CD4-positive, alpha-beta T cell treated with Interleukin-6 for 4 hours (primary cell): ENCODE data around the gene CDRT15.
"Not testable (repeated sequence)": the region's sequence is repeated elsewhere in the genome, so short reads cannot be mapped to it uniquely, and the experiment has no call there.

Experiments used
- DNase-seq: peaks from one replicate; pipeline ENCODE4 v3.0.0-alpha.2; 2020; ENCODE audit warnings: mixed read lengths

Gene CDRT15

DNA sequence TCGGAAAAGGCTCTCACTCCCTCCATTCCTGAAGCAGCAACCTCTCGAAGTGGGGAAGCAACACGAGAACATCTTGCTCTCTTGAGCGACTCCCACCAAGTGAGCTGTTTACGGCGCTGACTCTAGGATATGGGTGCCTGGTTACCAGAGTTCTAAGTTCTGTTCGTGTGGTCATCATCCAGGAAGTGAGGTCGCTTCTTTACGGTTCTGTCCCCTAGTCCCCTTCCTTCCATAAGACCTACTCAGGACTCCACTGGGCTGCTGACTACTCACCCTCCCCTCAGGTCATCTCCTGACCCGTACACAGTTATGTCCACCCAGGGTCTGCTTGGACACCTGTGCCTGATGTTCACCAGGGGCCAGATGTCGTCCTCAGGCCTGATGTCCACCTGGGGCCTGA is at the start of gene CDRT15:
CDRT15 (minus strand) TSS at position 101 of the 400 bp plus-strand sequence; CDS start at position 72, 29 bp downstream.
- DNase-seq, result not testable (repeated sequence)

DNA sequence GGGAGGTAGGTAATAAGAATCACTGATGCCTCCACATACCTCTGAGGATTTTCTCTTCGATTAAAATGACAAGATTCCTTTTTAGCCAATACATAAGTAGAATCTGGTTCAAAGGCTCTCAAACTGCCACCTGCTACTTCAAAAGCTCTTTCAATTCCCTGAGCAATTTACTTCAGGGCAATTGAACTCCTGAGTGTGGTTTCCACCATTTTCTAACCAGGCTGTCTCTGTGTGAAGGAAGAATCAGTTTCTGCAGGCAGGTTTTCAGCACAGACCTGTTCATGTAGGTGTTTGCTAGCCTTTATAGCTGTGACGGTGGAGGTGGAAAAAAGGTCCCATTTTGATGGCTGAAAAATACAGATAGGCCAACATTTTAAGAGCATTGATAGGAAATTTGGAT is 46.1 kb upstream of the CDRT15 start:
- DNase-seq, result no peak

- DNase-seq, result no peak
Measured at GRCh38 chr17:14281530-14281929, 44.9 kb upstream of the CDRT15 start.

- DNase-seq, result no peak
Measured at GRCh38 chr17:14276535-14277250, 40.0 kb upstream of the CDRT15 start.

DNA sequence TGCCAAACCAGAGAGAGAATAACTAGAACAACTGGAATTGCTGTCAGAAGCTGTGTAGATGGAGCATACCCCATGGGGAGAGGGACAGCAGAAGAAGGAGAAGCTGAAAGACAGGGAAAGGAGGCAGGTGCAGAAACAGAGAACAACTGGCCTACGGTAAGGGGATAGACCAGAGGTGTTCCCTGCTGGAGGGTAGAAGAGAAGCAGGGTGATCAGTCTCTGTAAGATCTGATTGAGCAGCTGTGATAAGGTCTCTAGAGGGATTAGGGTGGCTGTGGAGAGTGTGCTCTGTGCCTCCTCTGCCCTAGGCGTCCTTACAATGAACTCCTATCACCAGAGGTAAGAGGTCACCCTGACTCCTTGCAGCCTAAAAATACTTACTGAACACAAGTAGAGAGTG is 33.8 kb upstream of the CDRT15 start:
- DNase-seq, result no peak

DNA sequence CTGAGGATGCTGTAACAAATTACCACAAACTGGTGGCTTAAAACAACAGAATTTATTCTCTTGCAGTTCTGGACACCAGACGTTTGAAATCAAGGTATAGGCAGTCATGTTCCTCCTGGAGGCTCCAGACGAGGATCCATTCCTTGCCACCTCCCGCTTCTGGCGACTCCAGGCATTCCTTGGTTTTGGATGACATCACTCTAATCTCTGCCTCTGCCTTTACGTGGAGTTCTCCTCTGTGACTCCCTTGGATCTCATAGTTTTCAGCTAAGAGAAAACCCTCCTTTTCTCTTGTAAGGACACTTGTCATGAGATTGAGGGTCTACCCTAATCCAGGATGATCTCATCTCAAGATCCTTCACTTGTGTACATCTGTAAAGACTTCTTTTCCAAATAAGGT is 32.8 kb upstream of the CDRT15 start:
- no peak for DNase-seq

DNA sequence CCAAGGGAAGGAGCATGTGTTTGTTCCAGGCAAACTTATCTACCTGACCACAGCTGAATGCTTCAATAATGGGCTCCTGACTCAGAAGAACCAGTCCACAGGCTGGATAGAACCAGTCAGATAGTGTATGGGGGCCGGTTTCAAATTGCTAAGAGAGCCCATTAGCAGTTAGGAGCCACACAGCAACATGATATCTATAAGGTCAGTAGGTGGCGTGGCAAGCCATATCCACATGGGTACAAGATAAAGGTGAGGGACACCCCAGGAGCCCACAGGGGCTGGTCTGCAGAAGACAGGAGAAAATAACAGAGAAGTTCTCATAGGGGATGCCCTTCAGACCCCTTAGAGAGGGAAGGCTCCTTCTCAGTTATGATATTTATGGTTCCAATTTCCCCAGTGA is 31.6 kb upstream of the CDRT15 start:
- peak; percentile 28 for DNase-seq

DNA sequence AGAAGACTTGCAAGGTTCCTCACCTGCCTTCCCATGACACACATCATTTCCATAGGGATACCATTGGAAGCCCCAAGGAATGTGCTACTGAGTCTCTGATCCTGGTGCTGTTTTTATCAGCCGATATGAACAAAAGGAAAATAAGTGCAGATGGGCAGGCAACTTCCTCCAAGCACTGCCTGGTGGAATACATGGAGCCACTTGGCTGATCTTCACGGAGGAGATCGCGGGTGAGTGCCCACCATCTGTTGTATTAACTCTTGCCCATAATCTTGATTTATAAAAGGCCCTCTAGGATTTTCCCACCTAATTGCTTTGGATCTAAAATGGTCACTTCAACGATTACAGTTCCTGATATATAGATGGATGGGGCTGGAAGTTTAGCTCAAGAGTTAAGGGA is 24.7 kb upstream of the CDRT15 start:
- no peak for DNase-seq

- DNase-seq, result no peak
Measured at GRCh38 chr17:14245629-14246028, 9.0 kb upstream of the CDRT15 start.

DNA sequence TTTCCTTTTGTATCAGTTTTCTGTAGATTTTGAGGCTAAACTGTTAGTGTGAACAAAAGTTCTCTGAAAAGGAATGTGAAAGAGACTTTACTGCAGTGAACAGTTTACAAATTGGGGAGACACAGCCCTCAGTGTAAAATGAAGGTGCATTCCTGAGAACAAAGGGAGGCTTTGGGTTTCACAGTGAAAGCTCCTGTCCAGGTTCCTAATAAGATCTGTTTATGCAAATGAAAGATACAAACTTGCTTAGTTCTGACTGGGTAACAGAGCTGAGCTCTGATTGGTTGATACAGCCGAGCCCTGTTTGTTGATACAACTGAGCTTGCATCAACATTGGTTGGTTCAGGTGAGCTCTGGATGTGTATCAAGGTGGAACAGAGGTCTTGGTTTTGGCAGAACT is 8.3 kb upstream of the CDRT15 start:
- DNase-seq, result no peak

DNA sequence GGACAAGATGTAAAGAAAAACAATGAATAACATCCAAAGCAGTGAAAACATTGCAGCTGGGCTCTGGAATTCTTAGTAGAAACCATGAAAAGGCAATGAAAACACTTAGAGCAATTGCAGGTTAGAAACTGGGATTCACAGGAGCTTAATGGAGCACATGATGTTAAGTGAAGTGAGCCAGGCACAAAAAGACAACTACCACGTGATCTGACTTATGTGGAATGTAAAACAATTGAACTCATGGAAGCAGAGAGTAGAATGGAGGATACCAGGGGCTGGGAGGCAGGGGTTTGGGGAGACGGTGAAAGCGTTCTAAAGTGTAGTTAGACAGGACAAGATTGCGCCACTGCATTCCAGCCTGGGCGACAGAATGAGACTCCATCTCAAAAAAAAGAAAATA is 2.6 kb upstream of the CDRT15 start:
- not testable (repeated sequence) for DNase-seq

GRCh38 chr17:14236032-14236431 is 630 bp downstream of the CDRT15 start:
- DNase-seq, result not testable (repeated sequence)

- not testable (repeated sequence) for DNase-seq
Measured at GRCh38 chr17:14235047-14235446, 1.6 kb downstream of the CDRT15 start.

DNA sequence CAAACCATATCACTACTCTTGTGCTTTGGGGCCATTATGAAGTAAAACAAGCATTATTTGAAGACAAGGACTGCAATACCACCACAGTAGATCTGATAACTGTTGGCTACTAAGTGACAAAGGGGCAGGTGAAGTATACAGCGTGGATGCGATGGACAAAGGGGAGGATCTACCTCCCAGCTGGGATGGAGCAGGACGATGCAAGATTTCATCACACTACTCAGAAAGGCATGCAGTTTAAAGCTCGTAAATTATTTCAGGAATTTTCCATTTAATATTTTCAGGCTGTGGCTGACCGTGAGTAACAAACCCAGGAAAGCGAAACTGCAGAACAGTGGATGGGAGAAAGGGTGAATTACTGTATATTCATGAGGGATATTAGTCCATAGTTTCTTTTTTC is 5.5 kb downstream of the CDRT15 start:
- DNase-seq, result not testable (repeated sequence)

GRCh38 chr17:14228903-14229302 is 7.8 kb downstream of the CDRT15 start:
- DNase-seq, result no peak

DNA sequence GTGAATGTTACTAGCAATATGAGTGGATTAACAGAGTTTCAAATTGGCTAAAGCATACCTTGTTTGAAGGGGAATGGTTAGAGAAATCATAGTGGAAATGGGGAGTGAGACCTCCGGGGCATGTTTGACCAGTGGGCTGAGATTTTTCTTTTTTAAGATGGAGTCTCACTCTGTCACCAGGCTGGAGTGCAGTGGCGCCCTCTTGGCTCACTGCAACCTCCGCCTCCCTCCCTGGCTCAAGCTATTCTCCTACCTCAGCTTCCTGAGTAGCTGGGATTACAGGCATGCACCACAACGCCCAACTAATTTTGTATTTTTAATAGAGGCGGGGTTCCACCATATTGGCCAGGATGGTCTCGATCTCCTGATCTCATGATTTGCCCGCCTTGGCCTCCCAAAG is 9.6 kb downstream of the CDRT15 start:
- DNase-seq, result no peak

DNA sequence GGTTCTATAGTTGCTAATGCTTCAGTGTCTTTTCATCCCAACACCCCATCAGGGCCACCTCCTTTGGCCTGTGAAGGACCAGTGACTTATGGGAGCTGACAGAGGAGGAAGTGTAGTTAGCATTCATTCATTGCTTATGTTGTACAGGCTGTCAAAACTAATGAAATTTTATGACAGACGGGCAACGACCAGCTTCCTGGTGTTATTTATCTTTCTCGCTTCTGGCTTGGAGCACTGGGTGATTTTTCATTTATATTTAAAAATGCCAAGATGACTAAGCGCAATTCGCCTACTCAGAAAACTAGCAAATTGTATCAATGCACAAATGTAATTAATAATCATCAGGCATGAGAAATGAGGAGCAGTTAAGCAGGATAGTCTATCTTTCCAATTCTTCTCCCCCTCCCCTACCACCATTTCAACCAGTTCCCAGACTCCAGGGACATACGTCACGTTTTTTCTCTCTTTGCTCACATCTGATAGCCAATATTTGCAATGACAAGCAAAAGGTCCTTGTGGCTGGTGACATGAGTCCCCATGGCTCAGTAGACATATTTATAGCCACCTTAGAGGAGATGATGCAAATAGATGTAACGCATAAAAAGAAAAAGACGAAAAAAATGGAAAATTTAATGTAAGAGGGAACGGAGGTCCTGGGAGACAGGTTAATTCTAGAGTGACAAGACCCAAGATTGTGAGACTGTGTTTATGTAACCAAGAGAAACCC is 11.2 kb downstream of the CDRT15 start:
- no peak for DNase-seq

GRCh38 chr17:14222611-14223010 is 14.1 kb downstream of the CDRT15 start:
- DNase-seq, result no peak

GRCh38 chr17:14214271-14214670 is 22.4 kb downstream of the CDRT15 start:
- DNase-seq, result no peak

GRCh38 chr17:14212401-14212800 is 24.3 kb downstream of the CDRT15 start:
- no peak for DNase-seq

DNA sequence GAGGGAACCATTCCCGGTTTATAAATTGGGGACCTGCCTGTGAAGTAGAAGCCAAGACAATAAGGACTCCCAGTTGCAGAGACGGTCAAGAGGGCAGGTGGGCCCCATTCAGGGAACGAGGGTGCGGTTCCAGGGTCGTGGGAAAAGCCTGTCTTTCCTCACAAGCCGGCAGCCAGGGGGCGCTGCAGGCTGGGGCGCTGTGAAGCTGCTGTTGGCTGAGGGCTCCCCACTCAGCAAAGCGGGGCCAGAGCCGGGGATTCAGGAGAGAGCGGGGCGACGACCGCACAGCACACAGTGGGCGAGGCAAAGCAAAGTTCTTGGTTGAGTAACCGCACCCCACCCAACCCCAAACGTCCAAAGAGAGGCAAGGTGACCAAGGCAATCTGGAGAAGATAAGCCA is 24.9 kb downstream of the CDRT15 start:
- peak; percentile 68 for DNase-seq

DNA sequence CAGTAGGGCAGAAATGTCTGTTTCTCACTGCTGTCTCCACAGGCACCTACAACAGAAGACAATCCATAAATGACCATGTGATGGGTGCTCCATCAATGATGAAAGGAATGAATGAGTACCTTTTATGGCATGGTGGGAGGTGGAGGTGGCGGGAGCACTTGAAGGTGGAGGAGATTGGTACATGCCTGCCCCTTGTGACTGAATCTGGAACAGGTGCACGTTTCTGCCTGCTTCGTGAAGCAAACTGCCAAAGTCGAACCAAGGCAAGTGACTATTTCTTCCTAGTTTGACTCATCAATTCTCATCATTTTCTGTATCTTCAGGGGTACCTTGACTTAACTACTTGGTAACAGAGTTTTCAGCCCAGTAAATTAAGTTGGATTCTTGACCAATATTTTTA is 25.4 kb downstream of the CDRT15 start:
- DNase-seq, result peak; percentile 10

DNA sequence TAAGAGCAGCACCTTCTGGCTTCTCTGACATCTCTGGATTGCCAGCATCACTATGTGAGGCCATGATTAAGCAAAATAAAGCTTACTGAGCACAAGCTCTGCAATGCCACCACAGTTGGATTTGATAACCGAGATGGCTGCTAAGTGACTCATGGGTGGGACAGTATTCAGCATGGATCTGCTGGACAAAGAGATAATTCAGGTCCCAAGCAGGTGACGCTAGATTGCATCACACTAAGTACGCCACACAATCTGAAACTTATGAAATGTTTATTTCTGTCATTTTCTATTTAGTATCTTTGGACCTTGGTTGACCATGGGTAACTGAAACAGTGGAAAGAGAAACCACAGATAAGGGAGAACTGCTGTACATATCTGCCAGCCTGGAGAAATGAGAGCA is 27.4 kb downstream of the CDRT15 start:
- no peak for DNase-seq

GRCh38 chr17:14207791-14208190 is 28.9 kb downstream of the CDRT15 start:
- no peak for DNase-seq

- DNase-seq, result no peak
Measured at GRCh38 chr17:14206891-14207290, 29.8 kb downstream of the CDRT15 start.
